GM21423 (cell line): Measurements from ENCODE around the gene EGR4.
"Not testable (repeated sequence)": the region's sequence is repeated elsewhere in the genome, so short reads cannot be mapped to it uniquely, and the experiment has no call there.

Experiments
- ATAC-seq: cut with Tn5 transposase; IDR thresholded peaks from one replicate; pipeline ENCODE4 v1.9.1; 2021; ENCODE audit warnings: mild to moderate bottlenecking, moderate library complexity; ENCODE audit not compliant: unreplicated experiment

EGR4 gene

DNA sequence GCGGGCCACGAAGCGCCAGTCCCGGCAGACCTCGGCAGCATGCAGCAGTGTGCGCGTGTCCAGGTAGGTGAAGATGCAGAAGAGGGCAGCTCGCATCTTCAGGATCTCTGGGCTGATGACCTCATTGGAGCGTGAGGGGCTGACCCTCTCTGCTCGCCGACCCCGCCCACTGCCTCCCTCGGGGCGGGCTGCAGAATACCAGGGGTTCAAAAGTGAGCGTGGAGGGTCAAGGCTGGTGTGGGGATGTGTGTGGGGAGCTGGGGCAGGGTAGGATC is 29.1 kb downstream of the EGR4 start:
- no peak for ATAC-seq

DNA sequence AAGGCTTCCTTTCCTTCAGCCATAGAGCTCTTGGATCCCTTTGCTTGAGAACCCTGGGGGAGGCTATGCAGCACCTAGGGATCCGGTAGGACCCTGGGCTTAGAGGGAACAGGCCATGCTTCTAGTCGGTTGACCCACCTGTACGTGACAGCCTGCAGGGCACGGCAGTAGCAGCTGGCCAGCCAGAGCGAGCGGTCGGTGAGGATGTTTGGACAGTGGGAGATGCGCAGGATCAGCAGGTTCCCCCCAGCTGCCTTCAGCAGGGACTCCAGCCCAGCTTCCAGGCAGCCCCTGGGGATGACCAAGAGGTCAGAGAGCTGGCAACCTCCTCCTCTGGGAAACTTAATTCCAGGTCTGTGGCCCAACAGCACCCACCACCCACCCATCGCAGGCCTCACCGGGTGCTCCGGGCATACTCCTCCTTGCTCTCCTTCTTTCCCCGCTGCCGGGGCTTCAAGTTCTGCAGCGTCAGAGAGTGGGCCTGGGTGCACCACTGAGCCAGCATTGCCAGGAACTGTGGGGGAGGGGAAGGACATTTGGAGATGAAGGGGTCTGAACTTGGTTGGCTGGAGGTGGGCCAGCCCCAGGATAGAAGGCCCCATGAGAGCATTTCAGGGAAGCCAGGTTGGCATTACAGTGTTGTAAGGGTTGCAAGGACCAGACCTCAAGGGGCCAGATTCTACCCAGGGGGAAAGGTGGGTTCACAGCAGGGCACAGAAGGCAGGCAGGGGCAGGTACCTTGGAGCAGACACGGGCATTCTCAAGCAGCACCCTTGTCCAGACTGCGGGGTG is 29.6 kb downstream of the EGR4 start:
- no peak for ATAC-seq

DNA sequence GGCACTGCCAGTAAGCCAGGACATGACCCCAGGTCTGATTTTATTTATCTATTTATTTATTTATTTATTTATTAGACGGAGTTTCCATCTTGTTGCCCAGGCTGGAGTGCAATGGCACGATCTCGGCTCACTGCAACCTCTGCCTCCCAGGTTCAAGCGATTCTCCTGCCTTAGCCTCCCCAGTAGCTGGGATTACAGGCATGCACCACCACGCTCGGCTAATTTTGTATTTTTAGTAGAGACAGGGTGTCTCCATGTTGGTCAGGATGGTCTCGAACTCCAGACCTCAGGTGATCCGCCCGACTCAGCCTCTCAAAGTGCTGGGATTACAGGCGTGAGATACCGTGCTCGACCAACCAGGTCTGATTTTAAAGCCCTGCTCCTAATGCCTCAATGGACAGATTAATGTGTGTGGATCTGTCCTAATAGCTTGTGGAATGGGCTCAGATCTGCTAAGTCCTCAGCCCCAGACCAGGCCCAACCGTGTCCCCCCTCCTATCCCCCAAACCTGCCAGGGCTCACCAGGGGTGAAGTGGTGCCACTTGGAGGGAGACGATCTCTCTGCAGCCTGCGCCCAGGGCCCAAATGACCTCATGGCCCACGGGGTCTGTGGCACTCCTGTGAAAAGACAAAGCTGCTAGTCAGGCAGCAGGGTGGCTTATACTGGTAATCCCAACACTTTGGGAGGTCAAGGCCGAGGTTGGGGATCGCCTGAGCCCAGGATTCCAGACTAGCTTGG is 30.5 kb downstream of the EGR4 start:
- ATAC-seq: not testable (repeated sequence)

DNA sequence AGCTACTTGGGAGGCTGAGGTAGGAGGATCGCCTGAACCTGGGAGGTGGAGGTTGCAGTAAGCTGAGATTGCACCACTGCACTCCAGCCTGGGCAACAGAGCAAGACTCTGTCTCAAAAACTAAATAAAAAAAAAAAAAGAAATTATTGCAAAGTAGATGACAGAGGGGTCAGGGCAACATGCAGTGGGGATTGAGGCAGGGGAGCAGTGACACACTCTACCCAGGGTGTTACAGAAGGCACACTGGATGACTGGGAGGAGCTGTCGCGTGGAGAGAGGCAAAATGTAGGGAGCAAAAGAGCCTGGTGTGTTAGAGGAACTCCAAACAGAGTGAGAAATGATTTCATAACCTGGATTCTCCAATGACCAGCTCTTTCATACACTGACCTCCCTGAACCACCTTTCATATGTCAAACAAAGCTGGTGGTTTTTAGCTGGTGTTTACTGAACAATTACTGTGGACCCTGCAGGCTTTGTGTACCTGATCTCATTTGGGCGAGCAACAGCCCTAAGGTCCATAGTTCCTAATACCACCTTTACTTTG is 31.2 kb downstream of the EGR4 start:
- ATAC-seq: no peak

DNA sequence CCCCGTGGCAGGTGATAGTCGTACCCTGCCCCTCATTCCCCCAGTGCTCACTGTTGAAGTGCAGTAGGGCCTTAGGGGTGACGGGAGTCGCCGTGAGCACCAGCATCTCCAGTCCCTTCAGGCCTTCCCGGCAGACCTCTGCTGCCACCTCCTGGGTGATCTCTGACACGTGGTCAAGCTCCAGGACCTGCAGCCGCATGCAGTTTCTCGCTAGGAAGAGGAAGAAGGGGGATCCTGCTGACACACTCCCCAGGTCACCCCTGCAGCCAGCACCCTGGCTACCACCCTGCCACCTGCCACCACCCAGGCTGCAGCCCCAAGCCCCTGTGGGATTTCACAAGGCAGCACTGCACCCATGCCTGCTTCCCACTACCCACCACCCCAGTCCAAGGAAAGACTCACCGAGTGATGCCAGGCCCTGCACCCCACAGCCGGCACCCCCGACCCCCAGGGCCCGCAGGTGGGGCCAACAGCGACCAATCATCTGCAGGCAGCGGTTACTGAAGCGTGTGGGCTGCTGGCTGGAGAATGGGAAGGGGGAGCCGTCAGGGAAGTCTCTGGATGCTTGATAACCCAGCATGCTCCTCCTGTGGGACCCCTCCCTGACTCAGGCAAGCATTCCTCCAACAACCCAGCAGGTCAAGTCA is 32.9 kb downstream of the EGR4 start:
- no peak for ATAC-seq

DNA sequence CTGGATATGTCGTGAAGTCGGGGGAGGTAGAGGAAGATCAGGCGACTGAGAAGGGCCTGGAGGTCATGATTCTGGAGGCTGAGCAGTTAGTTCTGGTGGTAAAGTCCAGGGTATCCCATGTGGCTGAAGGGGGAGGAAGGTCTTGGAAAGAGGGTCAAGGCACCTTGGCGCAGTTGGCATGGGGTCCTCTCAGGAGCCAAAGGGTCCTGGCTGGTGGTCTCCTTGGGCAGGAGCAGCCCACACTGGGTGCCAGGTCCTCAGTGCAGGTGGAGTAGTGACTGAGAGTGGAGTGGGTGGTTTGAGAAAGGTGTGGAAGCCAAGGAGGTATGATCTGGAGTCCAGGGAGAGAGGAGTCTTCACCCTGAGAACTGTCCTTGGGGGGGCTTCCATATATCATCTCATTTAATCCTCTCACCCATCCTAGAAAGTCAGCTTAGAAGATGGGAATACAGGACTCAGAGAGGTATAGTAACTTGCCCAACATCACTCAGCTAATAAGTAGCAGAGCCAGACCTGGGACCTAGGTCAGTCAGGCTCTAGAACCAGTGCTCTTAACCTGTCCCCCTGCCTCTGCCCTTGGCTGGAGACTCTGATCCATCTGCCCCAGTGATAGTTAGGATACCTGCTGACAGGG is 33.5 kb downstream of the EGR4 start:
- no peak for ATAC-seq

DNA sequence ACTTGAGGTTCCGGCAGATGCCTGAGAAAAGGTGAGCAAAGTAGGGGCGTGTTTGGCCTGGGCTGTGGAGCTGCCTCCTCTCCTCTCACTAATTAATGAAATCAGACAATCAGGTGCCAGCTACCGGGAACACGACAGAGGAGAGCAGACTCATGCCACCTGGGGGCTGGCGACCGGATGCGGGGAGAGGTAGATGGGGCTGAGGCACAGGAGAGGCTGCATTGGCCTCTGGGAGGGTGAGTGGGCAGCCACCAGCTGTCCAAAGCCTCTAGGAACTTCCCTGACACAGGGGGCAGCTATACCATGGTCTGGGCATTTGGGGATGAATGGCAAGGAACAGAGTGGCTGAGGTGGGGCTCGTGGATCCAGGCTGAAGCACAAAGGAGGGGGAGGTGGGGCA is 34.1 kb downstream of the EGR4 start:
- no peak for ATAC-seq

DNA sequence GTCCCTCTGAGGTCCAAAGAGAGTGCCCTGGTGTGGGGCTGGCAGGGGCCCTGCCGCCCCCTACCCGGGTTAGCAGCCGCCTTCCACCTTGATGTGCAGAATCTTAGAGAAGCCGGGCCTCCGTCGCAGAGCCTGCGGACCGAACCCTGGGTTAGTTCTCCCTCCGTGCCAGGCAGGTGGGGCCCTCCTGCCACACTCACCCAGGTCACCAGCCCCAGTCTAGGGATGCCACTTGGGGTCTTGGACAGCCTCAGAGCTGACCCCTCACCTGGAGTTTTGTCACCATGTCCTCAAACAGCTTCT is 34.5 kb downstream of the EGR4 start:
- no peak for ATAC-seq

DNA sequence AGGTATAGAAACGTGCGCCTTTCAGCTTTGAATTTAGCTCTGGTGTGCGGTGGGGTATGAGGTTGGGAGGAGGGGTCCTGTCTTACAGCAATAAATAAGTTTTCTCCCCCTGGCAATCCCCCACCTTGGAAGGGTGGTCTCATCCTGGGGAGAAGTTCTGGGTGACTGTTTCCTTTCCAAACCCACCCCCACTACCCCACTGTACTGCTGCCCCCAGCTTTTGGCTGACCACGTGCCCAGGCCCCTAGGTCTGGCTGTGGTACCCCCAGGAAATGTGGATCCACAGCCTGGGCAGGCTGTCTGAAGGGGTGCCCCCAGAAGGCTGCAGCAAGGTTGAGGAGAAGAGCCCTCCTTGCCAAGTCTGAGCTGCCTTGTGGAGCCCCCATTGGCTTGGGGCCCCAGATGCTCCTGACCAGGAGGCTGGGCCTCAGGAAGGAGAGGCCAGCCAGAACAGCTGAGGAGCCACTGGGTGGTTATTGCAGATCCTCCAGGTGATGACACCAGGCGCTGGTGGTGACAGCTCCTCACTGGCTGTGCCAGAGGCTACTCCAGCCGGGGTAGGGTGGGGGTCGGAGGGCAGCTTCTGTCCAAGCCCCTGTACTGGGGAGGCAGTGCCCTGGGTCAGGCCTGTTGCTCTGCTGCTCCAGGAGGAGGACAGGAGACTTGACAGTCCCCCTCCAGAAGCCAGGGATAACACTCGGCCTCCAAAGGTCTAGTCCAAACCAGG is 35.0 kb downstream of the EGR4 start:
- ATAC-seq: no peak

DNA sequence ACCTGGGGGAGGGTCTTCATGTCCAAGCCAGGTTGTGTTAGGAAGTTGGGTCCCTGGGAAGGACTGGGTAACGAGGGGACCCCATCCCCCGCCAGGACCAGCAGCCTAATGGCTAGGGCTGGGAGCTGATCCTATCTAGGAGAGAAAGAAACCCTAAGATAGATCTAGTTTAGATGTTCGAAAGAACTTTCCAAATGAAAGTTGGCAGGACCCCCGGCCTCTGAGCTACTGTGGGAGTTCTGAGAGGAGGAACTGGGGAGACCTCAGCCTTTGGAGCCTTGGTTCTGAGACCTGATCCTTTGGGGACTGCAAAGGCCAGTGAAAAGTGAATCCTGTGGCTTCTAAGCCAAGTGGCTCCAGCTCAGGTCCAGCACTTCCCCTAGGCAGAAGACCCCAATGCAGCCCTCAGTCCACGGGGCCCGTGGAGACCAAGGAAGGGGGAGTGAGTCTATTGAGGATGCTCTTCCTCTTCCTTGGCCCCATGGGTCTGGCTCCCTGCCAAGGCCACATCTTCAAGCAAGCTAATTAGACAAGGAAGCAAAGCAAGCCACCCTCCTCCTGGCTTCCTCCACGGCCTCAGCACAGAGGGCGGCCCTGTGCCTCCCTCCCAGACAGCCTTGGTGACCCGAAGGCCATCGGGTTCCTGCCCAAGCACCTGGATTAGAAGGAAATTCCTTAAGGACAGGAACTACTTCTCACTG is 35.8 kb downstream of the EGR4 start:
- ATAC-seq: no peak

DNA sequence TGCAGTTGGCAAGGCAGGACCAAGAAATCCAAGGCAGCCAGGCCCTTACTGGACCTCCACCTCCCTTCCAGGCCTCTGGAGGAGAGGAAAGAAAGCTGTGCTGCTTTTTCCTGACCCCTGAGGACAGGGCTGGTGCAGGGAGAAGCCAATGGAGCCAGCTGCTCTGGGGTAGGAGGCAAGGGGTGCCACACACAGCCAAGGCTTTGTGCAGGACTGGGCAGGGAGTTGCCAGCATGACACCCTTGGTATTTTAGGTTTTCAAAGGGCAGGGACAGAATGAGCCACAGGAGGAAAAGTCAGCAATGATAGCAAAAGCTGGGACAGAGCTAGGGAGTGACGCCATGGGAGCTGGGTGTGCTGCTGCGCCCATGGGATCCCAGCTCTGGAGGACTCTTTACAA is 36.3 kb downstream of the EGR4 start:
- no peak for ATAC-seq

DNA sequence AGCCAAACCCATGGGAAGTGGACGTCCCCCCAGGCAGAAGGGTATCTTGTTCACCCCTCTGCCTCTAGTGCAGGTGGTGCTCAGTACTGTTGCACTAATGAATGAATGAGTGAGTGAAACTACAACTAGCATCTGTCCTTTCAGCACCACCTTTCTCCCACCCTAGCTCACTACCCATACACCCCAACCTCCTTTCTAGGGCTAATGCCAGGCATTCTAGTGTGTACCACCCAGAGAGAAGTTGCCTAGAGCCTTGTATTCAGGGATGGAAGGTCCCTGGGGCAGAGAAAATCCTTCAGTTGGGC is 36.8 kb downstream of the EGR4 start:
- no peak for ATAC-seq

DNA sequence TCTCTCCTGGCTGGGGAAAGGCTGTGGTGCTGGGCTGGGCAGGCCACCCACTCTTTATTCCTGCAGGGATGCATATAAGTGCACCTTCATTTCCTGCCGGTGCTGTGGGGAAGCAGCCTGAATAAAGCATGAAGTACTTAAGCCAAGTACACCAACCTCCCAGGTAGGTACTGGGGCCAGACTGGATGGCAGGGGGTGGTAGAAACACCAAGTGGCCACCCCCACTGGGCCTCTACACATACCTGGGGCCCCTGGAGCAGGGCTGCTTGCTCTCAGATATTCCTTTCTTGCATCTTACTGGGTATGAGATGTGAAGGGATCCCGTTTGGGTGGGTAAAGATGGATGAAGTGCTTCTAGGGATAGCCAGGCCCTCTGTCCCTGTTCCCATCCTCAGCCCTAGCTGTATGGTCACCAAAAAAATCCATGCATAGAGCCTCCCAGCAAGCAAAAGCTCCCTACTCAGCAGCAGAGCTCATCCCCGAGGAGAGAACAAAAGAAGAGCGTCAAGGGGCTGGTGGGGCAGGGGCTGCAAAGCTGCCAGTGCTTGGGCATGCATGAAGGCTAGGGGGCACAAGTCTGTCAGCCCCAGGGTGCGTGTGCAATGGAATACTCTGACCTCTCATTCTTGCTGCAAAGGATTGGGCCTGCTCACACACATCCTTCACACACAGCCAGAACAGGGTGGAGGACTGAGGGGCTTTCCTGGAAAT is 37.3 kb downstream of the EGR4 start:
- no peak for ATAC-seq

DNA sequence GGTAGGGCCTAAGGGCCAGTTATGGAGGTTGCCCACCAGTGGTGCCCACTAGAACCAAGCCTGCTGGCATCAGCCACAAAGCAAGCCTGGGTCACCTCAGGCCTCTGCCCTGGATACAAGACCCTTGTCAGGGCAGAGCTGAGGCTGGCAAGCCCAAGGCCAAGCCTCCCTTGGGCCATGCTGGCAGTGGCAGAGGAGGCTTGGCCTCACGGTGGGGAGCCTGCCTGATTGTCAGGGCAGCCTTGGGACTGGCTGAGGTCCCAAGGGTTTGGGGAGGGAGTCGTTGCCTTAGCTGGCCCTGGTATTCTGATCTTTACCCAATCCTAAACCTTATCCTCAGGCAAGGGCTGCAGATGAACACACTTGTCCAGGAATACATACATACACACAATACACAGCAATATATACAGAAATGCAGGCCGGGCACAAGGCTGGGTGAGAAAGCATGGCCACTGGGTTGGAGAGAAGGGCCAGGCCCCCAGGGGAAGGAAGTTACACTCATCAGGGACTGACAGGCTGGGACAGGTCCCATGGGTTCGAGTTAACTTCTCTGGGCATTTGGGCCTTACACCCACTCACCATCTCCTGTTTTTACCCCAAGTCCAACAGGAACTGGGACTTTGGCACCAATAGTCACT is 38.2 kb downstream of the EGR4 start:
- no peak for ATAC-seq

DNA sequence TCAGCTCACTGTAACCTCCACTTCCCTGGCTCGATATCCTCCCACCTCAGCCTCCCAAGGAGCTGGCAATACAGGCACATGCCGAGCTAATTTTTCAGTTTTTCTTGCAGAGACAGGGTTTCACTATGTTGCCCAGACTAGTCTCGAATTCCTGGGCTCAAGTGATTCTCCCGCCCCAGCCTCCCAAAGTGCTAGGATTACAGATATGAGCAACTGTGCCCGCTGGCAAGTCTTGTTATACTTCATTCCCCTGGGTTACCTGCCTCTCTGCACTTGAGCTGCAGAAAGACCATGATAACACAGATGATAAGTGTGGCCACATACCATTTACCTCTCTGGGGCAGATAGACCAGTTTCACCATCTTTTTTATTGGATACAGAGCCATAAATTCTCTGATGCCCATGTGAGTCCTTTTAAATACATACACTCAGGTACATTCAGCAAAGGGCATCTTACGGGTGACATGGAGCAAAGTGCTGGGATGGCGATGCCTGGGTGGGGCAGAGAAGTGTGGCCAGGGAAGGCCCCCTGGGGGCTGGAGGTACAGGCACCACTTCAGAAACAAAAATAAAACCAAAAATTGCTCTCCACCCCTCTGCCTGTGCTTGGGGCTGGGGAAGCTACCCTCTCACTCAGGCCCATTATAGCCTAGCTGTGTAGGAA is 38.9 kb downstream of the EGR4 start:
- no peak for ATAC-seq

DNA sequence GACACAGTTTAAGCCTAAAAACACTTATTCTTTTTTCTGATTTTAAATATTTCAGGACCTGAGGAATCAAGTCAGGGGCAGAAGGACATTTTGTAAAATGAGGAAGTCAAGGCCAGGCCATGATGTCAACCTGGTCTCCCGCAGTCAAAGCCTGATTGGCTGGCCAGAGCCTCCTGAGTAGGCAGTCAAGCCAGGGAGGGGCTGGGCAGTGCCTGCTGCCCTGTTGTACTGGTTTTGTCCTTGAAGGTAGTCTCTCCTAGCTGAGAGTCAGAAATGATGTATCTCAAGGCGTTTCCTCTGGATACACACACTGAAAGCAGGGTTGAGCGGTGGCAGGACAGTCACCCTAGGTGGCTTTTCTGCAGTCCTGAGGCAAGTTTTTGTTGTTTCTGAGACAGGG is 39.4 kb downstream of the EGR4 start:
- no peak for ATAC-seq

DNA sequence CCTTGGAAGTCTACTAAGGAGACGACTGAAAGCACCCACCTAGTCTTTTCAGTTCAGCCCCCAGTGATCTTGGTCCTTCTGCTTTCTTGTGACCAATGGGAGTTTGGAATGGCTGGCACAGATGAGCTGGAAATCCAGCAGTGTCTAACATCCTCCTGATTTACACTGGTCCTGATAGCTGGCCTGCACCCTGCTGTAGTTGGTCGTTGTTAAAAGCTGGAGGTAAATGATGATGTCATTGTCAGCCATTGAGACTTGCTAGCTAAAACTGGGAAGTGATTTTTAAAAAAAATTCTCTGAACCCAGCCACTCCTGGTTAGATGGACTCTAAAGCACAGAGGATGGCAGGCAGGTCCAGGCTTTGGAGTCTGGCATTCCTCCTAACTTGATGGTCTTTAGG is 39.9 kb downstream of the EGR4 start:
- ATAC-seq: no peak

DNA sequence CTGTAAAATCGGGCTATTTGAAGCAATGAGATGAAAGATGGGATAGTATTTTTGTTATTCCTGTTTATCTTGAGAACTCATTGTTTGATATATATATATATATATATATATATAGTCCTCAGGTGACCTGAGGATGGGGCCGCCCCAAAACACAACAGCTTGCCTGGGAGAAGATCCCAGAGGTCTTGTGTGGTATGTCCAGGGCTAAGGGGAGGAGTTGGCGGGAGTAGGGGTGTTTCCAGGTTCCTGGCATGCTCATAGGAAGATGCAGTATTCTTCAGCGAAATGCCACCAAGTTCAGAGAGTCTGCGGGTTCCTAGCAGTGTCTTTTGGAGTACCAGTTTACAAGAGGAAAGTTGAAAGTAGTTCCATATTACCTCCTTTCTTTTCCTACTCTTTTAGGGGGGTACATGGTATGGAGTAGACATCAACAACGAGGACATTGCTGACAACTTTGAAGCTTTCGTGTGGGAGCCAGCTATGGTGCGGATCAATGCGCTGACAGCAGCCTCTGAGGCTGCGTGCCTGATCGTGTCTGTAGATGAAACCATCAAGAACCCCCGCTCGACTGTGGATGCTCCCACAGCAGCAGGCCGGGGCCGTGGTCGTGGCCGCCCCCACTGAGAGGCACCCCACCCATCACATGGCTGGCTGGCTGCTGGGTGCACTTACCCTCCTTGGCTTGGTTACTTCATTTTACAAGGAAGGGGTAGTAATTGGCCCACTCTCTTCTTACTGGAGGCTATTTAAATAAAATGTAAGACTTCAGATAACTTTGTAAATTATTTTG is 40.9 kb downstream of the EGR4 start:
- ATAC-seq: no peak
